SK-N-SH (cell line): ENCODE data around the gene UCN2. TPM values are rescaled to one million over a fixed set of nuclear protein-coding genes. Genes with fewer than 3 reads are reported as not detected.

ENCODE experiments used
- CTCF ChIA-PET: fragments of 300-600, 350-600 bp; formaldehyde crosslinking; extraction: SDS; loops from one replicate; lab custom pipeline; 2021; lab: Yijun Ruan, JAX
- POLR2A ChIA-PET: fragments of 350-600 bp; sonication (Branson Sonifier 250); formaldehyde crosslinking; extraction: SDS; loops from one replicate; lab custom pipeline; 2020; ENCODE audit warnings: antibody characterized with exemption, inconsistent platforms; lab: Yijun Ruan, JAX
- DNase-seq: peaks from one replicate; pipeline ENCODE4 v3.0.0; 2012
- H2AFZ ChIP-seq: fragments of 200-600 bp; sonication (generic); 2 replicates; pipeline ENCODE4 v1.8.1; 2016; ENCODE audit warnings: antibody characterized with exemption, mild to moderate bottlenecking, low read depth
- H3F3A ChIP-seq: fragments of 200-600 bp; sonication (generic); replicated peaks from 2 replicates; pipeline ENCODE3; 2016; ENCODE audit warnings: antibody characterized with exemption, mild to moderate bottlenecking; ENCODE audit not compliant: insufficient read depth
- H3K27ac ChIP-seq, 2 experiments: fragments of 200-500 bp in 1 of 2; fragments of 200-600 bp in 1 of 2; sonication (Bioruptor generic) in 1 of 2; sonication (generic), shearing (Covaris generic) in 1 of 2; 2 replicates each; pipeline versions ENCODE4 v1.5.1 to v1.6.1; 2014 to 2016; ENCODE audit warnings: low read depth in 2 of 2, inconsistent platforms in 1 of 2, low read length in 1 of 2, mild to moderate bottlenecking in 1 of 2, mixed read lengths in 1 of 2
- H3K27me3 ChIP-seq: fragments of 200-600 bp; sonication (generic), shearing (Covaris generic); 2 replicates; pipeline ENCODE4 v1.6.1; 2016; ENCODE audit warnings: mixed run types; ENCODE audit not compliant: insufficient read depth
- H3K36me3 ChIP-seq, 2 experiments: fragments of 200-500 bp in 1 of 2; fragments of 200-600 bp in 1 of 2; sonication (Bioruptor generic) in 1 of 2; sonication (generic) in 1 of 2; replicated peaks in 1 of 2; 2 replicates each; pipeline versions ENCODE3 to v1.5.1; 2014 to 2016; ENCODE audit warnings: low read length in 1 of 2, mild to moderate bottlenecking in 1 of 2; ENCODE audit not compliant: insufficient read depth in 2 of 2, control insufficient read depth in 1 of 2
- H3K4me1 ChIP-seq, 2 experiments: fragments of 200-500 bp in 1 of 2; fragments of 200-600 bp in 1 of 2; sonication (Bioruptor generic) in 1 of 2; sonication (generic), shearing (Covaris generic) in 1 of 2; 2 replicates each; pipeline versions ENCODE4 v1.5.1 to v1.6.1; 2014 to 2016; ENCODE audit warnings: low read depth in 1 of 2, low read length in 1 of 2, mixed run types in 1 of 2; ENCODE audit not compliant: insufficient read depth in 2 of 2, control insufficient read depth in 1 of 2
- H3K4me2 ChIP-seq: fragments of 200-600 bp; sonication (generic), shearing (Covaris generic); 2 replicates; pipeline ENCODE4 v1.6.1; 2017; ENCODE audit warnings: mixed run types
- H3K4me3 ChIP-seq, 2 experiments: fragments of 200-500 bp in 1 of 2; fragments of 200-600 bp in 1 of 2; sonication (Bioruptor generic) in 1 of 2; sonication (generic), shearing (Covaris generic) in 1 of 2; 2 replicates each; pipeline versions ENCODE4 v1.5.1 to v1.8.1; 2014 to 2016; ENCODE audit warnings: low read depth in 2 of 2, inconsistent platforms in 1 of 2, low read length in 1 of 2, mild to moderate bottlenecking in 1 of 2, mixed read lengths in 1 of 2, moderate library complexity in 1 of 2
- H3K79me2 ChIP-seq: fragments of 200-600 bp; sonication (generic); 2 replicates; pipeline ENCODE4 v1.8.1; 2017; ENCODE audit warnings: mild to moderate bottlenecking; ENCODE audit not compliant: insufficient read depth
- H3K9ac ChIP-seq: fragments of 200-600 bp; sonication (generic); 2 replicates; pipeline ENCODE4 v1.6.1; 2017; ENCODE audit warnings: mixed run types
- H3K9me2 ChIP-seq: fragments of 200-600 bp; sonication (generic); 2 replicates; pipeline ENCODE4 v1.6.1; 2017; ENCODE audit warnings: mixed run types
- H3K9me3 ChIP-seq: fragments of 200-600 bp; sonication (generic); 2 replicates; pipeline ENCODE4 v1.6.1; 2017; ENCODE audit warnings: mixed run types, mild to moderate bottlenecking, moderate library complexity
- H4K20me1 ChIP-seq: fragments of 200-600 bp; sonication (generic); 2 replicates; pipeline ENCODE4 v1.6.1; 2017; ENCODE audit warnings: mild to moderate bottlenecking, mixed run types; ENCODE audit not compliant: insufficient read depth
- CHD2 ChIP-seq: fragments of 150-350 bp; IDR thresholded peaks from 2 replicates; pipeline ENCODE4 v1.6.1; 2018; ENCODE audit warnings: low read length; ENCODE audit not compliant: partially characterized antibody
- EP300 ChIP-seq, 2 experiments: IDR thresholded peaks; 2 replicates each; pipeline versions ENCODE4 v1.4.0 to v1.6.1; 2012; ENCODE audit warnings: borderline replicate concordance in 1 of 2, low read depth in 1 of 2, low read length in 1 of 2
- EZH2phosphoT487 ChIP-seq: fragments of 200-600 bp; sonication (generic); IDR thresholded peaks from 2 replicates; pipeline ENCODE4 v1.6.1; 2017; ENCODE audit warnings: low read depth, mixed run types, mild to moderate bottlenecking, antibody characterized with exemption, moderate library complexity, borderline replicate concordance
- FOSL2 ChIP-seq: IDR thresholded peaks from 2 replicates; pipeline ENCODE4 v1.4.0; 2012; ENCODE audit warnings: low read depth, mild to moderate bottlenecking, moderate library complexity, borderline replicate concordance
- GATA2 ChIP-seq: sonication (generic); formaldehyde crosslinking; IDR thresholded peaks from 2 replicates; pipeline ENCODE4 v1.5.0; 2020; ENCODE audit warnings: mild to moderate bottlenecking, missing genetic modification reagents
- MAX ChIP-seq: IDR thresholded peaks from 2 replicates; pipeline ENCODE4 v1.4.0; 2012; ENCODE audit warnings: low read depth
- MXI1 ChIP-seq: IDR thresholded peaks from 2 replicates; pipeline ENCODE4 v1.6.1; 2012; ENCODE audit warnings: mild to moderate bottlenecking, low read depth, low read length, improper control_type of control experiment
- POLR2AphosphoS5 ChIP-seq: IDR thresholded peaks from 2 replicates; pipeline ENCODE4 v1.6.1; 2012; ENCODE audit warnings: low read depth, low read length
- RCOR1 ChIP-seq: fragments of 150-350 bp; IDR thresholded peaks from 2 replicates; pipeline ENCODE4 v1.6.1; 2017; ENCODE audit warnings: antibody characterized with exemption, low read length
- RFX5 ChIP-seq: IDR thresholded peaks from 2 replicates; pipeline ENCODE4 v1.6.1; 2012; ENCODE audit warnings: mild to moderate bottlenecking, improper control_type of control experiment, low read length
- WGBS: methylation state at CpG from one replicate; pipeline ENCODE4 v1.1.6; 2017; ENCODE audit warnings: low lambda C conversion rate; 5-methylcytosine and 5-hydroxymethylcytosine counted together
- polyA plus RNA-seq, 3 experiments: library from polyadenylated mRNA; depleted of rRNA; stranded (reverse); fragments of >200 nt; gene quantifications; 2 replicates each; pipeline ENCODE4 v1.2.3, GENCODE V29; 2012
- TF ChIP-seq, protein P1 (sequence below): IDR thresholded peaks from 2 replicates; pipeline ENCODE4 v1.6.1; 2012; ENCODE audit warnings: mild to moderate bottlenecking, low read depth, low read length, moderate library complexity
- TF ChIP-seq, protein P2 (sequence below): IDR thresholded peaks from 2 replicates; pipeline ENCODE4; 2012
- TF ChIP-seq, protein P3 (sequence below): IDR thresholded peaks from 2 replicates; pipeline ENCODE4 v1.4.0; 2012; ENCODE audit warnings: low read depth, borderline replicate concordance
- TF ChIP-seq, protein P4 (sequence below): fragments of 150-350 bp; IDR thresholded peaks from 2 replicates; pipeline ENCODE4 v1.6.1; 2016; ENCODE audit warnings: mild to moderate bottlenecking, low read depth, low read length

UCN2 gene
- polyA plus RNA-seq, 1 of the 3 experiments (the other 2 are of a cell fraction), result 0.69 TPM

DNA sequence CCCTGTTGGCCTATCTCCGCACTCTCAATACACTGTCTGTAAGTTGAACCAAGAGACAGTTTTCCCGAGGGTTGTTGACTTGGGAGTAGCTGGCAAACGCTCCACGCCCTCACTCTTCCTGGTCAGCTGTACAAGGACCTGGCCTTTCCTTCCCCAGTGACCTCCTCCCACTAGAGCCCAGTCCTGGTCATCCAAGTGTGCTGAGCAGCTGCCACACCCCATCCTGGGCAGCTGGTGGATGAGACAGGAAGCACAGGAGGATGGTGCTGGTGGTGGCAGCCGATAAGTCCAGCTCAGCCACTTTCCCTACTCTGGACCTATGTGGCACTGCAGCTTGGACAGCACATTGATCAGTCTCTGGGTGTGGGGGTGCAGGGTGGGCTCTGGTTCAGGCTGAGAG is 26.8 kb downstream of the UCN2 start:
- Histone ChIP-seq H3K9ac (no peak overlapping the region), H3K4me2 (no peak overlapping the region), H2AFZ (no peak overlapping the region), H3K9me3 (no peaks in the 10 kb centered on the region), H3K27ac (no peak overlapping the region), H3F3A (no peaks in the 10 kb centered on the region), H3K9me2 (no peaks in the 10 kb centered on the region), H3K4me1 (no peaks in the 10 kb centered on the region), H3K79me2 (no peaks in the 10 kb centered on the region), H3K27me3 (no peaks in the 10 kb centered on the region), H3K36me3 (peaks cover 3 to 7% of the 10 kb centered on the region in 2 experiments), H3K4me3 (no peak overlapping the region), H4K20me1 (no peaks in the 10 kb centered on the region)
- WGBS, result 95% methylated on average over 4 of the region's 5 CpGs
- DNase-seq, result no peak
- ChIA-PET POLR2A (no interaction called here), CTCF (interaction anchor here (1.2 to 1.6 kb wide), 4 partner anchors 8 to 101 kb away, joined by 3 to 6 read pairs (median 4); no protein-coding TSS in a partner anchor)
- TF ChIP-seq CHD2, result no peak
- no peak for TF ChIP-seq MXI1
- TF ChIP-seq EP300 (IDR thresholded peaks at IDR 0.05; ENCODE audit: borderline replicate concordance in 1 of 2, low read depth in 1 of 2, low read length in 1 of 2), result no peak
- no peak for TF ChIP-seq MAX
- TF ChIP-seq, protein P1, sequence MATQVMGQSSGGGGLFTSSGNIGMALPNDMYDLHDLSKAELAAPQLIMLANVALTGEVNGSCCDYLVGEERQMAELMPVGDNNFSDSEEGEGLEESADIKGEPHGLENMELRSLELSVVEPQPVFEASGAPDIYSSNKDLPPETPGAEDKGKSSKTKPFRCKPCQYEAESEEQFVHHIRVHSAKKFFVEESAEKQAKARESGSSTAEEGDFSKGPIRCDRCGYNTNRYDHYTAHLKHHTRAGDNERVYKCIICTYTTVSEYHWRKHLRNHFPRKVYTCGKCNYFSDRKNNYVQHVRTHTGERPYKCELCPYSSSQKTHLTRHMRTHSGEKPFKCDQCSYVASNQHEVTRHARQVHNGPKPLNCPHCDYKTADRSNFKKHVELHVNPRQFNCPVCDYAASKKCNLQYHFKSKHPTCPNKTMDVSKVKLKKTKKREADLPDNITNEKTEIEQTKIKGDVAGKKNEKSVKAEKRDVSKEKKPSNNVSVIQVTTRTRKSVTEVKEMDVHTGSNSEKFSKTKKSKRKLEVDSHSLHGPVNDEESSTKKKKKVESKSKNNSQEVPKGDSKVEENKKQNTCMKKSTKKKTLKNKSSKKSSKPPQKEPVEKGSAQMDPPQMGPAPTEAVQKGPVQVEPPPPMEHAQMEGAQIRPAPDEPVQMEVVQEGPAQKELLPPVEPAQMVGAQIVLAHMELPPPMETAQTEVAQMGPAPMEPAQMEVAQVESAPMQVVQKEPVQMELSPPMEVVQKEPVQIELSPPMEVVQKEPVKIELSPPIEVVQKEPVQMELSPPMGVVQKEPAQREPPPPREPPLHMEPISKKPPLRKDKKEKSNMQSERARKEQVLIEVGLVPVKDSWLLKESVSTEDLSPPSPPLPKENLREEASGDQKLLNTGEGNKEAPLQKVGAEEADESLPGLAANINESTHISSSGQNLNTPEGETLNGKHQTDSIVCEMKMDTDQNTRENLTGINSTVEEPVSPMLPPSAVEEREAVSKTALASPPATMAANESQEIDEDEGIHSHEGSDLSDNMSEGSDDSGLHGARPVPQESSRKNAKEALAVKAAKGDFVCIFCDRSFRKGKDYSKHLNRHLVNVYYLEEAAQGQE, result no peak
- TF ChIP-seq, protein P2, sequence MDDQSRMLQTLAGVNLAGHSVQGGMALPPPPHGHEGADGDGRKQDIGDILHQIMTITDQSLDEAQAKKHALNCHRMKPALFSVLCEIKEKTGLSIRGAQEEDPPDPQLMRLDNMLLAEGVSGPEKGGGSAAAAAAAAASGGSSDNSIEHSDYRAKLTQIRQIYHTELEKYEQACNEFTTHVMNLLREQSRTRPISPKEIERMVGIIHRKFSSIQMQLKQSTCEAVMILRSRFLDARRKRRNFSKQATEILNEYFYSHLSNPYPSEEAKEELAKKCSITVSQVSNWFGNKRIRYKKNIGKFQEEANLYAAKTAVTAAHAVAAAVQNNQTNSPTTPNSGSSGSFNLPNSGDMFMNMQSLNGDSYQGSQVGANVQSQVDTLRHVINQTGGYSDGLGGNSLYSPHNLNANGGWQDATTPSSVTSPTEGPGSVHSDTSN, result no peak
- no peak for TF ChIP-seq GATA2 (CRISPR knock-in tag)
- TF ChIP-seq, protein P3, sequence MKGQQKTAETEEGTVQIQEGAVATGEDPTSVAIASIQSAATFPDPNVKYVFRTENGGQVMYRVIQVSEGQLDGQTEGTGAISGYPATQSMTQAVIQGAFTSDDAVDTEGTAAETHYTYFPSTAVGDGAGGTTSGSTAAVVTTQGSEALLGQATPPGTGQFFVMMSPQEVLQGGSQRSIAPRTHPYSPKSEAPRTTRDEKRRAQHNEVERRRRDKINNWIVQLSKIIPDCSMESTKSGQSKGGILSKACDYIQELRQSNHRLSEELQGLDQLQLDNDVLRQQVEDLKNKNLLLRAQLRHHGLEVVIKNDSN, result no peak
- TF ChIP-seq EZH2phosphoT487, result no peak
- no peak for TF ChIP-seq RCOR1
- TF ChIP-seq, protein P4, sequence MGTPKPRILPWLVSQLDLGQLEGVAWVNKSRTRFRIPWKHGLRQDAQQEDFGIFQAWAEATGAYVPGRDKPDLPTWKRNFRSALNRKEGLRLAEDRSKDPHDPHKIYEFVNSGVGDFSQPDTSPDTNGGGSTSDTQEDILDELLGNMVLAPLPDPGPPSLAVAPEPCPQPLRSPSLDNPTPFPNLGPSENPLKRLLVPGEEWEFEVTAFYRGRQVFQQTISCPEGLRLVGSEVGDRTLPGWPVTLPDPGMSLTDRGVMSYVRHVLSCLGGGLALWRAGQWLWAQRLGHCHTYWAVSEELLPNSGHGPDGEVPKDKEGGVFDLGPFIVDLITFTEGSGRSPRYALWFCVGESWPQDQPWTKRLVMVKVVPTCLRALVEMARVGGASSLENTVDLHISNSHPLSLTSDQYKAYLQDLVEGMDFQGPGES, result no peak
- no peak for TF ChIP-seq RFX5
- no peak for TF ChIP-seq POLR2AphosphoS5
- TF ChIP-seq FOSL2, result no peak
